OCI-LY7 (cell line): ENCODE results near the gene GOLGA6L7. TPM values are rescaled to one million over a fixed set of nuclear protein-coding genes. Genes with fewer than 3 reads are reported as not detected.

Experiments used
- BruUV-seq: library from RNA; stranded (reverse); fragments of 400-500 nt; replicated peaks from 2 replicates; lab custom pipeline; 2021; lab: Mats Ljungman, UMichigan
- CTCF ChIA-PET: fragments of 300-600 bp; sonication (Branson Sonifier 250); formaldehyde crosslinking; loops from one replicate; lab custom pipeline; 2022; ENCODE audit warnings: antibody characterized with exemption; ENCODE audit not compliant: unreplicated experiment; lab: Charles Lee
- POLR2A ChIA-PET: fragments of 300-600 bp; sonication (Branson Sonifier 250); formaldehyde crosslinking; loops from one replicate; lab custom pipeline; 2022; ENCODE audit warnings: antibody characterized with exemption; lab: Charles Lee
- DNase-seq: peaks from one replicate; pipeline ENCODE4 v3.0.0-alpha.2; 2015; ENCODE audit warnings: low spot score
- H2AFZ ChIP-seq: fragments of 200-600 bp; sonication (generic), shearing (Covaris generic); 2 replicates; pipeline ENCODE4 v1.6.1; 2014; ENCODE audit warnings: mild to moderate bottlenecking, antibody characterized with exemption, low read length, moderate library complexity
- H3K27ac ChIP-seq: fragments of 200-600 bp; sonication (generic); 2 replicates; pipeline ENCODE4 v1.5.1; 2014; ENCODE audit warnings: mixed run types, low read depth, mild to moderate bottlenecking, moderate library complexity, low read length, inconsistent platforms; ENCODE audit not compliant: poor library complexity, severe bottlenecking
- H3K36me3 ChIP-seq: fragments of 200-600 bp; sonication (generic); 2 replicates; pipeline ENCODE4 v1.6.1; 2014; ENCODE audit warnings: mild to moderate bottlenecking, antibody characterized with exemption, low read length, moderate library complexity, mixed read lengths; ENCODE audit not compliant: insufficient read depth
- H3K4me1 ChIP-seq: fragments of 200-600 bp; sonication (generic); 2 replicates; pipeline ENCODE4 v1.5.1; 2014; ENCODE audit warnings: mild to moderate bottlenecking, low read length; ENCODE audit not compliant: insufficient read depth, poor library complexity, severe bottlenecking
- H3K4me2 ChIP-seq: fragments of 200-600 bp; sonication (generic); 2 replicates; pipeline ENCODE4 v1.6.1; 2014; ENCODE audit warnings: mild to moderate bottlenecking, low read length
- H3K4me3 ChIP-seq: fragments of 200-600 bp; sonication (generic); 2 replicates; pipeline ENCODE4 v1.5.1; 2014; ENCODE audit warnings: mild to moderate bottlenecking, low read depth, low read length; ENCODE audit not compliant: poor library complexity, severe bottlenecking
- H3K79me2 ChIP-seq: fragments of 200-600 bp; sonication (generic); 2 replicates; pipeline ENCODE4 v1.6.1; 2016; ENCODE audit warnings: low read depth, mild to moderate bottlenecking, low read length, moderate library complexity, mixed read lengths; ENCODE audit not compliant: insufficient read depth
- H3K9me2 ChIP-seq: fragments of 200-600 bp; sonication (generic); 2 replicates; pipeline ENCODE4 v1.6.1; 2016; ENCODE audit warnings: mild to moderate bottlenecking, low read length, mixed read lengths; ENCODE audit not compliant: insufficient read depth
- H3K9me3 ChIP-seq: fragments of 200-600 bp; sonication (generic); 2 replicates; pipeline ENCODE4 v1.6.1; 2014; ENCODE audit warnings: mild to moderate bottlenecking, mixed run types, low read length, mixed read lengths
- H4K20me1 ChIP-seq: fragments of 200-600 bp; sonication (generic); 2 replicates; pipeline ENCODE4 v1.6.1; 2014; ENCODE audit warnings: mild to moderate bottlenecking, antibody characterized with exemption, low read length, moderate library complexity, mixed read lengths; ENCODE audit not compliant: insufficient read depth
- CTCF ChIP-seq: fragments of 200-600 bp; sonication (generic); conservative IDR thresholded peaks from 2 replicates; pipeline ENCODE4 v1.5.1; 2014; ENCODE audit warnings: mild to moderate bottlenecking, antibody characterized with exemption, low read length, moderate library complexity, mixed read lengths
- EZH2phosphoT487 ChIP-seq: fragments of 200-600 bp; sonication (generic); IDR thresholded peaks from 2 replicates; pipeline ENCODE4 v1.6.1; 2018; ENCODE audit warnings: low read depth, borderline replicate concordance, mild to moderate bottlenecking, mixed run types, antibody characterized with exemption, low read length, moderate library complexity, mixed read lengths
- intact Hi-C: fragments of 100-400 bp; cut with micrococcal nuclease; formaldehyde crosslinking; loops from one replicate; pipeline ENCODE4 v1.10.0; 2022; ENCODE audit not compliant: unreplicated experiment
- total RNA-seq, 2 experiments: library from RNA; depleted of rRNA in 1 of 2; stranded (reverse); fragments of >200 nt in 1 of 2; shearing (Covaris generic) in 1 of 2; gene quantifications; 2 replicates each; pipeline ENCODE4 v1.2.3, GENCODE V29; 2014 to 2022

GOLGA6L7 gene
- total RNA-seq, 2 experiments from 2014 or later, result not detected

- intact Hi-C loops, result no loop called here
- no peaks in the 10 kb centered on the region for H3K4me1 ChIP-seq
- BruUV-seq, result no TSS peak
- ChIA-PET CTCF (no interaction called here), POLR2A (no interaction called here)
- no peaks in the 10 kb centered on the region for H4K20me1 ChIP-seq
- H3K9me2 ChIP-seq, result no peaks in the 10 kb centered on the region
- TF ChIP-seq CTCF (no peak), EZH2phosphoT487 (no peak)
- no peaks in the 10 kb centered on the region for H3K36me3 ChIP-seq
- H3K4me3 ChIP-seq, result no peak overlapping the region
- H3K27ac ChIP-seq, result no peak overlapping the region
- DNase-seq, result no peak
- no peak overlapping the region for H2AFZ ChIP-seq
- no peak overlapping the region for H3K4me2 ChIP-seq
- H3K79me2 ChIP-seq, result no peaks in the 10 kb centered on the region
- no peaks in the 10 kb centered on the region for H3K9me3 ChIP-seq
Measured at GRCh38 chr15:28880680-28881079, 32.2 kb upstream of the GOLGA6L7 start.

GRCh38 chr15:28879551-28879950 lies 31.1 kb upstream of the GOLGA6L7 start:
- Histone ChIP-seq H2AFZ (no peak overlapping the region), H3K4me1 (no peaks in the 10 kb centered on the region), H3K4me2 (no peak overlapping the region), H4K20me1 (no peaks in the 10 kb centered on the region), H3K9me3 (no peaks in the 10 kb centered on the region), H3K27ac (no peak overlapping the region), H3K79me2 (no peaks in the 10 kb centered on the region), H3K36me3 (no peaks in the 10 kb centered on the region), H3K9me2 (no peaks in the 10 kb centered on the region), H3K4me3 (no peak overlapping the region)
- POLR2A ChIA-PET, result no interaction called here
- CTCF ChIA-PET, result no interaction called here
- intact Hi-C loops, result no loop called here
- no peak for DNase-seq
- no TSS peak for BruUV-seq
- no peak for TF ChIP-seq CTCF
- TF ChIP-seq EZH2phosphoT487, result no peak

GRCh38 chr15:28878209-28878608 lies 29.8 kb upstream of the GOLGA6L7 start:
- Histone ChIP-seq H3K4me2 (no peak overlapping the region), H3K4me3 (no peak overlapping the region), H3K27ac (no peak overlapping the region), H4K20me1 (no peaks in the 10 kb centered on the region), H2AFZ (no peak overlapping the region), H3K9me3 (no peaks in the 10 kb centered on the region), H3K4me1 (no peaks in the 10 kb centered on the region), H3K9me2 (no peaks in the 10 kb centered on the region), H3K36me3 (no peaks in the 10 kb centered on the region), H3K79me2 (no peaks in the 10 kb centered on the region)
- no peak for DNase-seq
- BruUV-seq, result no TSS peak
- ChIA-PET CTCF (no interaction called here), POLR2A (no interaction called here)
- intact Hi-C loops, result no loop called here
- no peak for TF ChIP-seq CTCF
- no peak for TF ChIP-seq EZH2phosphoT487
